NT2/D1 (cell line): ENCODE data around the gene NSL1.
"Not testable (repeated sequence)": the region's sequence is repeated elsewhere in the genome, so short reads cannot be mapped to it uniquely, and the experiment has no call there.

ENCODE experiments used
- DNase-seq: peaks from one replicate; pipeline ENCODE4 v3.0.0-alpha.2; 2011; ENCODE audit warnings: low read depth, low spot score
- H3K27me3 ChIP-seq: 2 replicates; pipeline ENCODE4 v1.6.0; 2011; ENCODE audit warnings: mild to moderate bottlenecking; ENCODE audit not compliant: insufficient read length, insufficient read depth
- H3K36me3 ChIP-seq: 2 replicates; pipeline ENCODE4 v1.6.1; 2011; ENCODE audit warnings: mild to moderate bottlenecking, low read length, mixed read lengths; ENCODE audit not compliant: insufficient read depth, insufficient read length
- H3K4me1 ChIP-seq: 2 replicates; pipeline ENCODE4 v1.5.1; 2011; ENCODE audit not compliant: insufficient read depth, insufficient read length
- H3K4me3 ChIP-seq: 2 replicates; pipeline ENCODE4 v1.5.1; 2011; ENCODE audit warnings: low read depth; ENCODE audit not compliant: insufficient read length
- H3K9ac ChIP-seq: 2 replicates; pipeline ENCODE4 v1.6.0; 2011; ENCODE audit warnings: low read depth; ENCODE audit not compliant: insufficient read length
- H3K9me3 ChIP-seq: 2 replicates; pipeline ENCODE4 v1.5.1; 2011; ENCODE audit warnings: mild to moderate bottlenecking, low read length; ENCODE audit not compliant: insufficient read depth
- SUZ12 ChIP-seq: IDR thresholded peaks from 2 replicates; pipeline ENCODE4 v1.6.1; 2011; ENCODE audit not compliant: insufficient read length, insufficient read depth; ENCODE audit errors: extremely low read depth
- YY1 ChIP-seq: IDR thresholded peaks from 2 replicates; pipeline ENCODE4 v1.6.1; 2011; ENCODE audit not compliant: insufficient read length, insufficient read depth
- ZNF274 ChIP-seq: IDR thresholded peaks from 2 replicates; pipeline ENCODE4 v1.6.1; 2011; ENCODE audit warnings: mild to moderate bottlenecking, low read depth, low read length

NSL1 gene

GRCh38 chr1:212718499-212718898 lies 73.1 kb downstream of the NSL1 start:
- Histone ChIP-seq H3K4me3 (no peak overlapping the region), H3K9me3 (peaks cover 4% of the 10 kb centered on the region; the same call in 1 of the 2 replicates), H3K4me1 (no peaks in the 10 kb centered on the region), H3K27me3 (no peaks in the 10 kb centered on the region), H3K9ac (no peak overlapping the region), H3K36me3 (no peaks in the 10 kb centered on the region)
- no peak for DNase-seq
- TF ChIP-seq SUZ12: no peak
- no peak for TF ChIP-seq YY1
- TF ChIP-seq ZNF274: no peak

GRCh38 chr1:212716161-212716560 lies 75.4 kb downstream of the NSL1 start:
- no peaks in the 10 kb centered on the region; the same call in 1 of the 2 replicates for H3K9me3 ChIP-seq
- no peak overlapping the region for H3K4me3 ChIP-seq
- no peaks in the 10 kb centered on the region for H3K36me3 ChIP-seq
- no peak for DNase-seq
- TF ChIP-seq ZNF274 (no peak), SUZ12 (no peak), YY1 (no peak)
- H3K4me1 ChIP-seq: no peaks in the 10 kb centered on the region
- no peaks in the 10 kb centered on the region for H3K27me3 ChIP-seq
- no peak overlapping the region for H3K9ac ChIP-seq

DNA sequence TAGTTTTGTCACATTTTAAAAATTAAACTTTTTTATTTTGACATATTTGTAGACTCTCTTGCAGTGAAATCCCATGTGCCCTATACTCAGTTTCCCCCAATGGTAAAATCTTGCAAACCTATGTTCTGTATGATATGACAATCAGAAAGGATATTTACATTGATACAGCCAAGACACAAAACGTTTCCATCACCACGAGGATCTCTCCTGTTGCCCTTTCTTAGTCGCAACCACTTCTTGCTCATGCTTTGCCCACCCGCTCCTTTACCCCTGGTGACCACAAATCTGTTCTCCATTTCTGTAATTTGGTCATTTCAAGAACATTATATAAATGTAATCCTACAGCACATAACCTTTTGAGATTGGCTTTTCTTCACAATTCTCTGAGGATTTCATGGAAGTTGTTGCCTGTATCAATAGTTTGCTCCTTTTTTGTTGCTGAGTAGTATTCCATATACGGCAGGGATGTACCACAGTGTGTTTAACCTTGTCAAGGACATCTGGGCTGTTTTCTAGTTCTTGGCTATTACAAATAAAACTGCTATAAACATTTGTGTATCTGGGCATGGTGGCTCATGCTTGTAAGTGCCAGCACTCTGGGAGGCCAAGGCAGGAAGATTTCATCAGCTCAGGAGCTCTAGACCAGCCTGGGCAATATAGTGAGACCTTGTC lies 78.0 kb downstream of the NSL1 start:
- Histone ChIP-seq H3K4me1 (no peaks in the 10 kb centered on the region), H3K9me3 (no peaks in the 10 kb centered on the region; the same call in 1 of the 2 replicates), H3K4me3 (no peak overlapping the region), H3K27me3 (no peaks in the 10 kb centered on the region), H3K36me3 (no peaks in the 10 kb centered on the region), H3K9ac (no peak overlapping the region)
- no peak for DNase-seq
- TF ChIP-seq SUZ12 (no peak), ZNF274 (no peak), YY1 (no peak)

DNA sequence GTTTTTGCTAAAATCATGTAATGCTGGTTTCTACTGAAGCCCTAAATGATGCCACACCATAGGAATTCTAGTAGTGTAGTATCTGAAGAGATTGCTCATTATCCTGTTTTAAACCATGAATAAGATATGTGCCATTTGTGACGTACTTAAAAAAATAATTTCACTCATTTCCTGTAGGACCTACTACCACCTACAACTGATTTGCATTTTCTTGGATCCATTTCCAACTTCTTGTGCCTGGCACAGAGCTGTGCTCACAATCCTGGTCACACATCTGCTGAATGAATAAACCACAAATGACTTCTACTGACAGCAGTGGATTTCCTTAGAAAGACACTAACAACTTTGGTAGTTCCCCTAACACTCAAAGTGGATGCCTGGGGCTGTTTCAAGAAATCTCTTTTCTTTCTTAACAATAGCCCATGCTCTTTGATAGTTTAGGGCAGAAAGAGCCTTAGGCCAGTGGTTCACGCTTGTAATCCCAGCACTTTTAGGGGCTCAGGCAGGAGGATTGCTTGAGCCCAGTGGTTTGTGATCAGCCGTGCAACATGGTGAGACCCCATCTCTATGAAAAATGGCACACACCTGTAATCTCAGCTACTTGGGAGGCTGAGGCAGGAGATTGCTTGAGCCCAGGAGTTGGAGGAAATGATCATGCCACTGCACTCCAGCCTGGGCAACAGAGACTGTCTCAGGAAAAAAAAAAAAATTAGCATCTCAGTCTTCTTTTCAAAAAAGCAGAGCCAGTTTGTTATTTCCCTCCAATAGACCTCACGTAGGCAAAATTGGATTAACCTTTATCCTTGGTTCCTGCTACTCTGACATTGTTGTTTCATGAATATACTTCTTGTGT lies 78.9 kb downstream of the NSL1 start:
- Histone ChIP-seq H3K36me3 (no peaks in the 10 kb centered on the region), H3K4me1 (no peaks in the 10 kb centered on the region), H3K9ac (no peak overlapping the region), H3K9me3 (no peaks in the 10 kb centered on the region; the same call in 1 of the 2 replicates), H3K4me3 (no peak overlapping the region), H3K27me3 (no peaks in the 10 kb centered on the region)
- no peak for TF ChIP-seq SUZ12
- no peak for TF ChIP-seq ZNF274
- TF ChIP-seq YY1: no peak
- DNase-seq: no peak

- H3K36me3 ChIP-seq, H3K27me3 ChIP-seq, H3K9ac ChIP-seq, H3K4me3 ChIP-seq, H3K4me1 ChIP-seq, DNase-seq, H3K9me3 ChIP-seq: not testable (repeated sequence)
These were observed 79.6 kb downstream of the NSL1 start for GRCh38 chr1:212711974-212712373.

GRCh38 chr1:212710566-212710965 lies 81.0 kb downstream of the NSL1 start:
- Histone ChIP-seq H3K27me3 (no peaks in the 10 kb centered on the region), H3K9me3 (no peaks in the 10 kb centered on the region; the same call in 1 of the 2 replicates), H3K4me3 (no peak overlapping the region), H3K36me3 (no peaks in the 10 kb centered on the region), H3K9ac (no peak overlapping the region), H3K4me1 (no peaks in the 10 kb centered on the region)
- DNase-seq: no peak
- TF ChIP-seq SUZ12 (no peak), ZNF274 (no peak), YY1 (no peak)

DNA sequence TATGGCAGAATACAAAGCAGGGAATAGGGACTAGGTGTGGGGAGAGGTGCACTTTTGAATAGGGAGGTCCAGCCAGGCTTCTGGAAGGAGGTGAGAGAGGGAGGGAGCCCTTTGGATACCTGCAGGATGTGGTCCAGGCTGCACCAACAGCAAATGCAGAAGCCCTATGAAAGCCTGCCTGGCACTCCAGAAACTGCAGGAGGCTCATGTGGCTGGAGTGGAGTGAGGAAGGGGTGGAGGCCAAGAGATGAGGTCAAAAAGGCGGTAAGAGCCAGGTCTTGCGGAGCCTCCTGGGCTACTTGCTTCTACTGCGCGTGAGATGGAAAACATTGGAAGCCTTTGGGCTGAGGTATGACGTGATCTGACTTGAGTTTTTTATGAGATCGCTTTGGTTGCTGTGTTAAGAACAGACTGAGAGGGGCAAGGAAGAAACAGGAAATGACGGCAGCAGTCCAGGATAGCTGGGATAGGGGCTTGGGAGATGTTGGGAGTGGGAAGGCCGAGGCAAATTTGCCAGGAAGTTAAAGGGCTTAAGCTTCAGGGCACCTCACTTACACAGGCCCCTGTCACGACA lies 87.5 kb downstream of the NSL1 start:
- H3K9ac ChIP-seq: no peak overlapping the region
- no peak for DNase-seq
- H3K9me3 ChIP-seq: no peaks in the 10 kb centered on the region
- H3K36me3 ChIP-seq: no peaks in the 10 kb centered on the region
- H3K4me3 ChIP-seq: no peak overlapping the region
- H3K27me3 ChIP-seq: peaks cover 51% of the 10 kb centered on the region
- H3K4me1 ChIP-seq: peaks cover 4% of the 10 kb centered on the region
- TF ChIP-seq YY1 (no peak), SUZ12 (no peak), ZNF274 (no peak)
